ENCODE results near the gene USP4.

GRCh38 chr3:49263159-49263889 lies 76.5 kb downstream of the USP4 start:
- TF ChIP-seq CTCF (IDR thresholded peaks at IDR 0.05) (no peak), POLR2A (IDR thresholded peaks at IDR 0.05) (no peak)
